RCC 7860 (cell line): ENCODE results near the gene NR1D1.

ENCODE experiments used
- DNase-seq: peaks from one replicate; pipeline ENCODE4 v3.0.0-alpha.2; 2015; ENCODE audit warnings: low spot score
- FAIRE-seq: peaks from 2 replicates; lab custom pipeline; 2012; peaks lifted over from hg19 to GRCh38; lab: Jason Lieb, UNC

Gene NR1D1

GRCh38 chr17:40063901-40064531, 36.4 kb downstream of the NR1D1 start:
- FAIRE-seq (no peak), DNase-seq (no peak)

GRCh38 chr17:40063187-40063771, 37.1 kb downstream of the NR1D1 start:
- FAIRE-seq = no peak
- DNase-seq = no peak

- FAIRE-seq (no peak), DNase-seq (no peak)
These were observed 37.8 kb downstream of the NR1D1 start, which contains the start of gene THRA for GRCh38 chr17:40062329-40063186. TSS of gene THRA (plus strand) at chr17:40062965. CDS start at chr17:40074489, 11,524 bp downstream.

- DNase-seq = no peak
- no peak for FAIRE-seq
These were observed 38.8 kb downstream of the NR1D1 start for GRCh38 chr17:40061609-40062038.

- DNase-seq (no peak), FAIRE-seq (no peak)
These were observed 39.3 kb downstream of the NR1D1 start for GRCh38 chr17:40060887-40061608.

GRCh38 chr17:40059729-40060475, 40.5 kb downstream of the NR1D1 start:
- DNase-seq (no peak), FAIRE-seq (no peak)

GRCh38 chr17:40058865-40059264, 41.5 kb downstream of the NR1D1 start:
- no peak for DNase-seq
- FAIRE-seq = no peak

- FAIRE-seq (no peak), DNase-seq (no peak)
These were observed 42.1 kb downstream of the NR1D1 start for GRCh38 chr17:40058186-40058784.

GRCh38 chr17:40056379-40057015, 43.9 kb downstream of the NR1D1 start:
- DNase-seq = no peak
- no peak for FAIRE-seq
